ENCODE results near the gene TEP1. TPM values are rescaled to one million over a fixed set of nuclear protein-coding genes. Genes with fewer than 3 reads are reported as not detected.

The TEP1 gene
- total RNA-seq, 4 donors from 2014 or later, result 91.6 to 138 (median 110) TPM

DNA sequence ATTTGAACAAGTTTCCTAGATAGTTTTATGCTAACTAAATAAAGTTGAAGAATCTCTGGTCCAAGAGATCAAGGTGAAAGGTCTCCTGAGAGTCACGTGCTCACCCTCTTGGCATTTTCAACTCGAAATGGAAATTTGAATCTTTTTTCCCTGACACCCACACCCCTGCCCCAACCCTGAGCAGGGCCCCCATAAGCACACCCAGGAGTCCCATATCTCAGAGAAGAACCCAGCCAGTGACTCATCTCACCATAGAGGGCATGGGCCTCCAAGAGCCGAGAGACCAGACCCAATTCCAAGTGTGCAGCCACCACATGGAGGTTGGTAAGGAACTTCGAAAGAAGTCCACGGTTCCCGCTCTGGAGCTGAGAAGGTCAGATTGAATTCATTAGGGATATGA, 32.6 kb downstream of the TEP1 start:
- Histone ChIP-seq H3K36me3 (peaks cover 0 to 100% (median 0%) of the 10 kb centered on the region in 3 donors), H3K4me3 (no peak overlapping the region), H3K4me1 (peaks cover 0 to 20% (median 0%) of the 10 kb centered on the region in 4 donors), H3K9me3 (no peaks in the 10 kb centered on the region), H3K27ac (no peak overlapping the region), H3K27me3 (no peaks in the 10 kb centered on the region)
- DNase-seq, result no peak
- TF ChIP-seq POLR2A (IDR thresholded peaks at IDR 0.05), result no peak
- TF ChIP-seq, protein P1, sequence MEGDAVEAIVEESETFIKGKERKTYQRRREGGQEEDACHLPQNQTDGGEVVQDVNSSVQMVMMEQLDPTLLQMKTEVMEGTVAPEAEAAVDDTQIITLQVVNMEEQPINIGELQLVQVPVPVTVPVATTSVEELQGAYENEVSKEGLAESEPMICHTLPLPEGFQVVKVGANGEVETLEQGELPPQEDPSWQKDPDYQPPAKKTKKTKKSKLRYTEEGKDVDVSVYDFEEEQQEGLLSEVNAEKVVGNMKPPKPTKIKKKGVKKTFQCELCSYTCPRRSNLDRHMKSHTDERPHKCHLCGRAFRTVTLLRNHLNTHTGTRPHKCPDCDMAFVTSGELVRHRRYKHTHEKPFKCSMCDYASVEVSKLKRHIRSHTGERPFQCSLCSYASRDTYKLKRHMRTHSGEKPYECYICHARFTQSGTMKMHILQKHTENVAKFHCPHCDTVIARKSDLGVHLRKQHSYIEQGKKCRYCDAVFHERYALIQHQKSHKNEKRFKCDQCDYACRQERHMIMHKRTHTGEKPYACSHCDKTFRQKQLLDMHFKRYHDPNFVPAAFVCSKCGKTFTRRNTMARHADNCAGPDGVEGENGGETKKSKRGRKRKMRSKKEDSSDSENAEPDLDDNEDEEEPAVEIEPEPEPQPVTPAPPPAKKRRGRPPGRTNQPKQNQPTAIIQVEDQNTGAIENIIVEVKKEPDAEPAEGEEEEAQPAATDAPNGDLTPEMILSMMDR (IDR thresholded peaks at IDR 0.05), result no peak

DNA sequence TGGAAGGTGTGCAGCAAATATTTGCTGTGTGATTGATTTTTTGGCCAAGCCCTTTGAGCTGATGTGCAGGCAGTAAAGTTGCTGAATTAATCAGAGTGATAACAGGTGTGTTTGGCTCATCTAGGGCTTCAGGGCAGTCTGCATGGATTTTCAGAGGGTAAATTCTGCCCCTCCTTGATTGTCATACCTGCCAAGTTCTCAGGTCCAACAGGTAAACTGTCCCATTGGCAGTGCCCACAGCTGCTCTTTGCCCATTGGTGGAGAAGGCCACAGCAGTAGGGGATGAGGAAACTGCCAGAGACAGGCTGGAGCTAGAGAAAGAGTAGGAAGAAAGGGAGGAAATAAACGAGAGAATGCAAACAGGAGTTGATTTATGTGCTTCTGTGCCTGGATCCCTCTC, 33.6 kb downstream of the TEP1 start:
- H3K27ac ChIP-seq, result no peak overlapping the region
- no peak for TF ChIP-seq POLR2A (IDR thresholded peaks at IDR 0.05)
- TF ChIP-seq, protein P1 (IDR thresholded peaks at IDR 0.05), result no peak

DNA sequence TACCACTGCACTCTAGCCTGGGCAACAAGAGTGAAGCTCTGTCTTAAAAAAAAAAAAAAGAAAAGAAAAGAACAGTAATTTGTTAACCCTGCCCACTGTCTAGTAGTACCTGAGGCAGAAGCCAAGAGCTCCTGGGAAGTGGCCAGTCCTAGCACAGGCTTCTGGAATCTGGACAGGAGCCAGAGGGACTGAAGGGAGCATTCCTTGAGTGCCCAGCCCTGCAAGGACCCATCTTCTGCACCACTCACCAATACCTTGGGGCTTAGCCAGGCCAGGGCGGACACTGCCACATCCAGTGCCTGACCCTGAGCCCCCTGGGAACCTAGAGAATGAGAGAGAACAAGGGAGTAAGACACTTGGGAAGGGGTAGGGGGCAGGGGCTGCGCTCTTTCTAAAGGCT, 36.1 kb downstream of the TEP1 start:
- no peak overlapping the region for H3K4me3 ChIP-seq
- peak overlapping the region in 3 of 4 donors; percentile 62 to 90 (median 88) for H3K27ac ChIP-seq
- no peaks in the 10 kb centered on the region for H3K9me3 ChIP-seq
- peaks cover 0 to 22% (median 0%) of the 10 kb centered on the region in 4 donors for H3K4me1 ChIP-seq
- no peak for DNase-seq
- peaks cover 0 to 100% (median 2%) of the 10 kb centered on the region in 3 donors for H3K36me3 ChIP-seq
- TF ChIP-seq, protein P1 (IDR thresholded peaks at IDR 0.05), result no peak
- TF ChIP-seq POLR2A (IDR thresholded peaks at IDR 0.05), result no peak
- H3K27me3 ChIP-seq, result no peaks in the 10 kb centered on the region

More for the DNA sequence above, 33.6 kb downstream of the TEP1 start:
- H3K36me3 ChIP-seq, result peaks cover 0 to 100% (median 0%) of the 10 kb centered on the region in 3 donors
- no peak for DNase-seq
- no peaks in the 10 kb centered on the region for H3K27me3 ChIP-seq
- H3K9me3 ChIP-seq, result no peaks in the 10 kb centered on the region
- no peak overlapping the region for H3K4me3 ChIP-seq
- peaks cover 0 to 22% (median 0%) of the 10 kb centered on the region in 4 donors for H3K4me1 ChIP-seq

DNA sequence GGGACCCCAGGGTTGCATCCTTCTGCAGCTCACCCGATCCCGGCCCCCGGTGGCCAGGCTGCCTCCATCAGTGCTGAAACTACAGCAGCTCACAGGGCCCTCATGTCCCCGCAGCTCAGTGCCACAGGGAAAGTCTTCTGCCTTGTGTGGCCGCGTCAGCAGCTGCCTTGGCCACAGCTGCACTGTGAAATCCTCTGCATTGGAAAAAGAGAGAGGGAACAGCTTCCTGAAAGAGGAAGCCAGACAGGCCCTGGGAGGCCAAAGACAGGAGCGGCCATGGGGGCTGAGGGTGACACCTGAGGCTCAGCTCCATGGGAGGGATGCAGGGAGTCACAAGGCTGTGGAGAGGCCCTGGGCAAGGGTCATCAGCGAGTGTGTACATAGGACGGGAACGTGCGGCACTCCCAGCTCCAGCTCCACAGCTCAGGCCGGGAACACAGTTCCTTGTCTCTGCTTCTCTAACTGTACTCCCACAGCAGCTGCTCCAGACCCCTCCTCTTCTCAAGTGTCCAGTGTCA, 37.2 kb downstream of the TEP1 start:
- no peak overlapping the region for H3K4me3 ChIP-seq
- peak overlapping the region in 3 of 4 donors; percentile 62 to 90 (median 88) for H3K27ac ChIP-seq

DNA sequence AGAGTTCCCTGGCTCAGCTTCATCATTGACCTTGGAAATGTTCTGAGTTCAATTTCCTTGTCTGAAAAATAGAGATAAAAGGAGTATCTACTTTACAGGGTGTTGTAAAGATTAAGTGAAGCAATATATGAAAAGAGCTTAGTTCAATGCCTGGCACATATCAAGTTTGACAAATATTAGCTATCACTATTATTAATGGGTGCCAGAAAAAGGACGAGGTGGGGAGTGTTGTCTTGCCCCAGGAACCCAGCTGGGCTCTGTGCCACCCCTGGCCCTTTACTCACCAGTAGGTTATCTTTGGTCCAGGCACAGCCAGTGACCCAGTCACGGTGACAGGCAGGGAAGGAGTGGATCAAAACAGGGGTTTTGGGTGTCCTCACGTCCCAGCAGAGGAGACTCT, 37.8 kb downstream of the TEP1 start:
- peaks cover 2 to 100% (median 6%) of the 10 kb centered on the region in 3 donors for H3K36me3 ChIP-seq
- H3K4me3 ChIP-seq, result no peak overlapping the region
- peak overlapping the region in 3 of 4 donors; percentile 62 to 90 (median 88) for H3K27ac ChIP-seq
- no peaks in the 10 kb centered on the region for H3K9me3 ChIP-seq
- DNase-seq, result no peak
- no peak for TF ChIP-seq POLR2A (IDR thresholded peaks at IDR 0.05)
- TF ChIP-seq, protein P1 (IDR thresholded peaks at IDR 0.05), result no peak
- H3K27me3 ChIP-seq, result no peaks in the 10 kb centered on the region
- peaks cover 0 to 22% (median 0%) of the 10 kb centered on the region in 4 donors for H3K4me1 ChIP-seq

More for the DNA sequence above, 37.2 kb downstream of the TEP1 start:
- TF ChIP-seq POLR2A (IDR thresholded peaks at IDR 0.05), result peak; percentile 20 to 44
- TF ChIP-seq, protein P1 (IDR thresholded peaks at IDR 0.05), result no peak
- Histone ChIP-seq H3K27me3 (no peaks in the 10 kb centered on the region), H3K4me1 (peaks cover 0 to 22% (median 0%) of the 10 kb centered on the region in 4 donors), H3K36me3 (peaks cover 2 to 100% (median 5%) of the 10 kb centered on the region in 3 donors), H3K9me3 (no peaks in the 10 kb centered on the region)
- peak in 2 of 3 donors; percentile 87 to 88 for DNase-seq

Data from Peyer's patch (tissue), 4 donors.